ENCODE results near the gene INTS12.

Gene INTS12

GRCh38 chr4:105686571-105686970 lies 21.9 kb downstream of the INTS12 start:
- Histone ChIP-seq H3K9ac (ENCODE audit: low read depth, low read length) (no peak overlapping the region), H3K9me3 (ENCODE audit: control insufficient read depth, insufficient read depth, low read length) (no peaks in the 10 kb centered on the region), H3K27ac (ENCODE audit: low read depth, low read length) (no peak overlapping the region), H3K4me1 (ENCODE audit: control insufficient read depth, insufficient read depth, low read length) (no peaks in the 10 kb centered on the region), H3K4me3 (ENCODE audit: low read depth, low read length) (no peak overlapping the region), H3K27me3 (ENCODE audit: control insufficient read depth, insufficient read depth, low read length) (no peaks in the 10 kb centered on the region), H3K36me3 (ENCODE audit: control insufficient read depth, insufficient read depth, low read length) (peaks cover 34% of the 10 kb centered on the region)

GRCh38 chr4:105683038-105683437 lies 25.5 kb downstream of the INTS12 start:
- no peaks in the 10 kb centered on the region for H3K27me3 ChIP-seq (ENCODE audit: control insufficient read depth, insufficient read depth, low read length)
- H3K27ac ChIP-seq (ENCODE audit: low read depth, low read length) = no peak overlapping the region
- no peak overlapping the region for H3K9ac ChIP-seq (ENCODE audit: low read depth, low read length)
- H3K4me1 ChIP-seq (ENCODE audit: control insufficient read depth, insufficient read depth, low read length) = no peaks in the 10 kb centered on the region
- no peaks in the 10 kb centered on the region for H3K9me3 ChIP-seq (ENCODE audit: control insufficient read depth, insufficient read depth, low read length)
- H3K4me3 ChIP-seq (ENCODE audit: low read depth, low read length) = no peak overlapping the region
- peaks cover 20% of the 10 kb centered on the region for H3K36me3 ChIP-seq (ENCODE audit: control insufficient read depth, insufficient read depth, low read length)

GRCh38 chr4:105679186-105679585 lies 29.3 kb downstream of the INTS12 start:
- Histone ChIP-seq H3K9me3 (ENCODE audit: control insufficient read depth, insufficient read depth, low read length) (no peaks in the 10 kb centered on the region), H3K4me1 (ENCODE audit: control insufficient read depth, insufficient read depth, low read length) (peaks cover 5% of the 10 kb centered on the region; the same call in 1 of the 2 replicates), H3K36me3 (ENCODE audit: control insufficient read depth, insufficient read depth, low read length) (peaks cover 15% of the 10 kb centered on the region), H3K27ac (ENCODE audit: low read depth, low read length) (no peak overlapping the region), H3K9ac (ENCODE audit: low read depth, low read length) (no peak overlapping the region), H3K27me3 (ENCODE audit: control insufficient read depth, insufficient read depth, low read length) (no peaks in the 10 kb centered on the region), H3K4me3 (ENCODE audit: low read depth, low read length) (no peak overlapping the region)

- H3K27ac ChIP-seq (ENCODE audit: low read depth, low read length) = no peak overlapping the region
- no peak overlapping the region for H3K9ac ChIP-seq (ENCODE audit: low read depth, low read length)
- peaks cover 5% of the 10 kb centered on the region; the same call in 1 of the 2 replicates for H3K4me1 ChIP-seq (ENCODE audit: control insufficient read depth, insufficient read depth, low read length)
- H3K27me3 ChIP-seq (ENCODE audit: control insufficient read depth, insufficient read depth, low read length) = no peaks in the 10 kb centered on the region
- no peaks in the 10 kb centered on the region for H3K9me3 ChIP-seq (ENCODE audit: control insufficient read depth, insufficient read depth, low read length)
- H3K4me3 ChIP-seq (ENCODE audit: low read depth, low read length) = no peak overlapping the region
- H3K36me3 ChIP-seq (ENCODE audit: control insufficient read depth, insufficient read depth, low read length) = peaks cover 10% of the 10 kb centered on the region
Measured at GRCh38 chr4:105677709-105678108, 30.8 kb downstream of the INTS12 start.

- no peaks in the 10 kb centered on the region for H3K27me3 ChIP-seq (ENCODE audit: control insufficient read depth, insufficient read depth, low read length)
- peaks cover 5% of the 10 kb centered on the region; the same call in 1 of the 2 replicates for H3K4me1 ChIP-seq (ENCODE audit: control insufficient read depth, insufficient read depth, low read length)
- H3K9me3 ChIP-seq (ENCODE audit: control insufficient read depth, insufficient read depth, low read length) = no peaks in the 10 kb centered on the region
- H3K9ac ChIP-seq (ENCODE audit: low read depth, low read length) = no peak overlapping the region
- no peak overlapping the region for H3K27ac ChIP-seq (ENCODE audit: low read depth, low read length)
- H3K4me3 ChIP-seq (ENCODE audit: low read depth, low read length) = no peak overlapping the region
- no peaks in the 10 kb centered on the region for H3K36me3 ChIP-seq (ENCODE audit: control insufficient read depth, insufficient read depth, low read length)
Measured at GRCh38 chr4:105674011-105674410, 34.5 kb downstream of the INTS12 start.

- Histone ChIP-seq H3K36me3 (ENCODE audit: control insufficient read depth, insufficient read depth, low read length) (no peaks in the 10 kb centered on the region), H3K9ac (ENCODE audit: low read depth, low read length) (no peak overlapping the region), H3K27ac (ENCODE audit: low read depth, low read length) (no peak overlapping the region), H3K27me3 (ENCODE audit: control insufficient read depth, insufficient read depth, low read length) (no peaks in the 10 kb centered on the region), H3K9me3 (ENCODE audit: control insufficient read depth, insufficient read depth, low read length) (no peaks in the 10 kb centered on the region), H3K4me3 (ENCODE audit: low read depth, low read length) (no peak overlapping the region), H3K4me1 (ENCODE audit: control insufficient read depth, insufficient read depth, low read length) (no peaks in the 10 kb centered on the region)
Measured at GRCh38 chr4:105671301-105671700, 37.2 kb downstream of the INTS12 start.

- no peak overlapping the region for H3K9ac ChIP-seq (ENCODE audit: low read depth, low read length)
- H3K27ac ChIP-seq (ENCODE audit: low read depth, low read length) = no peak overlapping the region
- no peaks in the 10 kb centered on the region for H3K9me3 ChIP-seq (ENCODE audit: control insufficient read depth, insufficient read depth, low read length)
- no peak overlapping the region for H3K4me3 ChIP-seq (ENCODE audit: low read depth, low read length)
- H3K36me3 ChIP-seq (ENCODE audit: control insufficient read depth, insufficient read depth, low read length) = no peaks in the 10 kb centered on the region
- no peaks in the 10 kb centered on the region for H3K27me3 ChIP-seq (ENCODE audit: control insufficient read depth, insufficient read depth, low read length)
- no peaks in the 10 kb centered on the region for H3K4me1 ChIP-seq (ENCODE audit: control insufficient read depth, insufficient read depth, low read length)
Measured at GRCh38 chr4:105670684-105671083, 37.8 kb downstream of the INTS12 start.

- Histone ChIP-seq H3K36me3 (ENCODE audit: control insufficient read depth, insufficient read depth, low read length) (no peaks in the 10 kb centered on the region), H3K9ac (ENCODE audit: low read depth, low read length) (no peak overlapping the region), H3K27me3 (ENCODE audit: control insufficient read depth, insufficient read depth, low read length) (no peaks in the 10 kb centered on the region), H3K27ac (ENCODE audit: low read depth, low read length) (no peak overlapping the region), H3K4me1 (ENCODE audit: control insufficient read depth, insufficient read depth, low read length) (no peaks in the 10 kb centered on the region), H3K9me3 (ENCODE audit: control insufficient read depth, insufficient read depth, low read length) (no peaks in the 10 kb centered on the region), H3K4me3 (ENCODE audit: low read depth, low read length) (no peak overlapping the region)
Measured at GRCh38 chr4:105666693-105667092, 41.8 kb downstream of the INTS12 start.

GRCh38 chr4:105662935-105663675 lies 45.4 kb downstream of the INTS12 start:
- H3K36me3 ChIP-seq (ENCODE audit: control insufficient read depth, insufficient read depth, low read length) = no peaks in the 10 kb centered on the region

GRCh38 chr4:105661028-105661427 lies 47.5 kb downstream of the INTS12 start:
- no peaks in the 10 kb centered on the region for H3K4me1 ChIP-seq (ENCODE audit: control insufficient read depth, insufficient read depth, low read length)
- H3K27me3 ChIP-seq (ENCODE audit: control insufficient read depth, insufficient read depth, low read length) = no peaks in the 10 kb centered on the region
- H3K9me3 ChIP-seq (ENCODE audit: control insufficient read depth, insufficient read depth, low read length) = no peaks in the 10 kb centered on the region
- no peaks in the 10 kb centered on the region for H3K36me3 ChIP-seq (ENCODE audit: control insufficient read depth, insufficient read depth, low read length)
- H3K4me3 ChIP-seq (ENCODE audit: low read depth, low read length) = no peak overlapping the region
- no peak overlapping the region for H3K9ac ChIP-seq (ENCODE audit: low read depth, low read length)
- H3K27ac ChIP-seq (ENCODE audit: low read depth, low read length) = no peak overlapping the region

More at GRCh38 chr4:105662935-105663675, 45.4 kb downstream of the INTS12 start:
- Histone ChIP-seq H3K9ac (ENCODE audit: low read depth, low read length) (no peak overlapping the region), H3K27ac (ENCODE audit: low read depth, low read length) (no peak overlapping the region), H3K4me1 (ENCODE audit: control insufficient read depth, insufficient read depth, low read length) (no peaks in the 10 kb centered on the region), H3K27me3 (ENCODE audit: control insufficient read depth, insufficient read depth, low read length) (no peaks in the 10 kb centered on the region), H3K4me3 (ENCODE audit: low read depth, low read length) (no peak overlapping the region), H3K9me3 (ENCODE audit: control insufficient read depth, insufficient read depth, low read length) (no peaks in the 10 kb centered on the region)

GRCh38 chr4:105659190-105659589 lies 49.3 kb downstream of the INTS12 start:
- H3K4me3 ChIP-seq (ENCODE audit: low read depth, low read length) = no peak overlapping the region
- H3K4me1 ChIP-seq (ENCODE audit: control insufficient read depth, insufficient read depth, low read length) = no peaks in the 10 kb centered on the region
- H3K9me3 ChIP-seq (ENCODE audit: control insufficient read depth, insufficient read depth, low read length) = no peaks in the 10 kb centered on the region
- H3K9ac ChIP-seq (ENCODE audit: low read depth, low read length) = no peak overlapping the region
- H3K27ac ChIP-seq (ENCODE audit: low read depth, low read length) = no peak overlapping the region
- no peaks in the 10 kb centered on the region for H3K36me3 ChIP-seq (ENCODE audit: control insufficient read depth, insufficient read depth, low read length)
- H3K27me3 ChIP-seq (ENCODE audit: control insufficient read depth, insufficient read depth, low read length) = no peaks in the 10 kb centered on the region
